ENCODE data around the gene MAML2.

DNA sequence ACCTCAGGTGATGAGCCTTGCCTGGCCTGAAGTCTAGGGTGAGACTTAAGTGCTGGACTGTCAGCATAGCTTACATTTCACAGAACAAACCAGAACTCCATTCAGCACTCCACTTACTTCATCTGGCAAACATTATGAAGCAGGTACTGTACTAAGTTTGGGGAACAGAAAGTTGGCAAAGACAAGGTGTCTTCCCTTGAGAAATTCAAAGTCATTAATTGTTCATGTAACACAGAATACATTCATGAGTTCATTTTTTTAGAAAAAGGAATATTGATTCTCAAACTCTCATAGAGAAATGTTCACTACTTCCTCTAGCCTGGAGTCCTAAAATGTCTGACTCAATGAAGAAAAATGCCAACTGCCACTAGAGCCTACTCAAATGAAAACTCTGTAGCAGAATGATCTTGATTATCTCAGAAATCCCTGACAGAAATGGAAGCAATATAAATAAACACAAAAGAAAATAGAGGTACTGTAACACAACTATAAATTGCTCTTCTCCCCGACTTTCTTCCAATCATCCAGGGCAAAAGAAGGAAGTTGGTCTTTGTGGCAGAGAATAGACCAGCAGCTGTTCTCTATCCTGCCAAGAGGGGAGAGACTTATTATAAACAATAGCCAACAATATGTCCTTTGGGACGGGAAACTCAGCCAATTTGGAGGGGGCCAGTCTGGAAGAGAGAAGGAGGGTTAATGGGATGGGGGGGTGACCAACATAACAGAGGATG is 289.9 kb downstream of the MAML2 start:
- no peak for TF ChIP-seq EP300 (IDR thresholded peaks at IDR 0.05)
- TF ChIP-seq, protein P1, sequence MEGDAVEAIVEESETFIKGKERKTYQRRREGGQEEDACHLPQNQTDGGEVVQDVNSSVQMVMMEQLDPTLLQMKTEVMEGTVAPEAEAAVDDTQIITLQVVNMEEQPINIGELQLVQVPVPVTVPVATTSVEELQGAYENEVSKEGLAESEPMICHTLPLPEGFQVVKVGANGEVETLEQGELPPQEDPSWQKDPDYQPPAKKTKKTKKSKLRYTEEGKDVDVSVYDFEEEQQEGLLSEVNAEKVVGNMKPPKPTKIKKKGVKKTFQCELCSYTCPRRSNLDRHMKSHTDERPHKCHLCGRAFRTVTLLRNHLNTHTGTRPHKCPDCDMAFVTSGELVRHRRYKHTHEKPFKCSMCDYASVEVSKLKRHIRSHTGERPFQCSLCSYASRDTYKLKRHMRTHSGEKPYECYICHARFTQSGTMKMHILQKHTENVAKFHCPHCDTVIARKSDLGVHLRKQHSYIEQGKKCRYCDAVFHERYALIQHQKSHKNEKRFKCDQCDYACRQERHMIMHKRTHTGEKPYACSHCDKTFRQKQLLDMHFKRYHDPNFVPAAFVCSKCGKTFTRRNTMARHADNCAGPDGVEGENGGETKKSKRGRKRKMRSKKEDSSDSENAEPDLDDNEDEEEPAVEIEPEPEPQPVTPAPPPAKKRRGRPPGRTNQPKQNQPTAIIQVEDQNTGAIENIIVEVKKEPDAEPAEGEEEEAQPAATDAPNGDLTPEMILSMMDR (IDR thresholded peaks at IDR 0.05) = no peak

Measured in esophagus muscularis mucosa (tissue), 3 donors.